GM12874 (cell line): ENCODE data around the gene RRAD.

Experiments used
- TF ChIP-seq, protein P1 (sequence below): IDR thresholded peaks from 2 replicates; pipeline ENCODE4 v1.5.1; 2011; ENCODE audit warnings: low read depth, mild to moderate bottlenecking, control low read depth, low read length, moderate library complexity; ENCODE audit not compliant: insufficient read depth

Gene RRAD, protein sequence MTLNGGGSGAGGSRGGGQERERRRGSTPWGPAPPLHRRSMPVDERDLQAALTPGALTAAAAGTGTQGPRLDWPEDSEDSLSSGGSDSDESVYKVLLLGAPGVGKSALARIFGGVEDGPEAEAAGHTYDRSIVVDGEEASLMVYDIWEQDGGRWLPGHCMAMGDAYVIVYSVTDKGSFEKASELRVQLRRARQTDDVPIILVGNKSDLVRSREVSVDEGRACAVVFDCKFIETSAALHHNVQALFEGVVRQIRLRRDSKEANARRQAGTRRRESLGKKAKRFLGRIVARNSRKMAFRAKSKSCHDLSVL

DNA sequence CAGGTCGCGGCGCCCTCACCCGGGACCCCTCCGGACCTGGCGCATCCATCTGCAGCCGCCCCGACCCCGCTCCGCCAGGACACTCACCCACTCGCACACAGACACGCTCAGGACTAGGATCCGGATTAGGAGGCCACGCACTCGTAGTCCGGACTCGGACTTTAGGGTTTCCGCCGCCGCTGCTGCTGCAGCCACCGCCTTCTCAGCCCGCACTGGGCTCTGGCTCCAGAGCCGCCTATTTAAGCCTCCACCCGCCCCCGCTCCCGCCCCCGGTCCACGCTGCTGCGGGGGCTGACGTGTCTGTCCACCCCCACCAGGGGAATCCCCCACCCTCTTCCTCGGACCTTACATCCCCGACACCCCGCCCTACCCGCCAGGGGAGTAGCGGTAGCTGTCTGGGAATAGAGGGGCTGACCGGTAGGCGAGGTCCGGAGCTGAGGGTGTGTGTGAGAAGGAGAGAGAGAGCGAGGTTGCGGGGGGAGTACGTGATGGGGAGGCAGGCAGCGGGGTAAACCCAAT is at the start of gene RRAD:
Gene RRAD, minus strand, starts transcription at position 214 of the 519 bp plus-strand sequence. CDS start 356 bp downstream, outside the sequence.
- TF ChIP-seq, protein P1, sequence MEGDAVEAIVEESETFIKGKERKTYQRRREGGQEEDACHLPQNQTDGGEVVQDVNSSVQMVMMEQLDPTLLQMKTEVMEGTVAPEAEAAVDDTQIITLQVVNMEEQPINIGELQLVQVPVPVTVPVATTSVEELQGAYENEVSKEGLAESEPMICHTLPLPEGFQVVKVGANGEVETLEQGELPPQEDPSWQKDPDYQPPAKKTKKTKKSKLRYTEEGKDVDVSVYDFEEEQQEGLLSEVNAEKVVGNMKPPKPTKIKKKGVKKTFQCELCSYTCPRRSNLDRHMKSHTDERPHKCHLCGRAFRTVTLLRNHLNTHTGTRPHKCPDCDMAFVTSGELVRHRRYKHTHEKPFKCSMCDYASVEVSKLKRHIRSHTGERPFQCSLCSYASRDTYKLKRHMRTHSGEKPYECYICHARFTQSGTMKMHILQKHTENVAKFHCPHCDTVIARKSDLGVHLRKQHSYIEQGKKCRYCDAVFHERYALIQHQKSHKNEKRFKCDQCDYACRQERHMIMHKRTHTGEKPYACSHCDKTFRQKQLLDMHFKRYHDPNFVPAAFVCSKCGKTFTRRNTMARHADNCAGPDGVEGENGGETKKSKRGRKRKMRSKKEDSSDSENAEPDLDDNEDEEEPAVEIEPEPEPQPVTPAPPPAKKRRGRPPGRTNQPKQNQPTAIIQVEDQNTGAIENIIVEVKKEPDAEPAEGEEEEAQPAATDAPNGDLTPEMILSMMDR, result no peak

DNA sequence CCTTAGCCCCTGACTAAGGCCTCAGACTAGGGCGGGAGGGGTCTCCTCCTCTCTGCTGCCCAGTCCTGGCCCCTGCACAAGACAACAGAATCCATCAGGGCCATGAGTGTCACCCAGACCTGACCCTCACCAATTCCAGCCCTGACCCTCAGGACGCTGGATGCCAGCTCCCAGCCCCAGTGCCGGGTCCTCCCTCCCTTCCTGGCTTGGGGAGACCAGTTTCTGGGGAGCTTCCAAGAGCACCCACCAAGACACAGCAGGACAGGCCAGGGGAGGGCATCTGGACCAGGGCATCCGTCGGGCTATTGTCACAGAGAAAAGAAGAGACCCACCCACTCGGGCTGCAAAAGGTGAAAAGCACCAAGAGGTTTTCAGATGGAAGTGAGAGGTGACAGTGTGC is 48.4 kb upstream of the RRAD start:
- TF ChIP-seq, protein P1, result no peak

DNA sequence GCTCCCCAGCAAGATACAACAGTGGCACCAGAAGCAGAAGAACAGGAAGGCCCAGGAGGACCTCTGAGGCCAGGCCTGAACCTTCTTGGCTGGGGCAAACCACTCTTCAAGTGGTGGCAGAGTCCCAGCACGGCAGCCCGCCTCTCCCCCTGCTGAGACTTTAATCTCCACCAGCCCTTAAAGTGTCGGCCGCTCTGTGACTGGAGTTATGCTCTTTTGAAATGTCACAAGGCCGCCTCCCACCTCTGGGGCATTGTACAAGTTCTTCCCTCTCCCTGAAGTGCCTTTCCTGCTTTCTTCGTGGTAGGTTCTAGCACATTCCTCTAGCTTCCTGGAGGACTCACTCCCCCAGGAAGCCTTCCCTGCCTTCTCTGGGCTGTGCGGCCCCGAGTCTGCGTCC is 47.6 kb upstream of the RRAD start:
- TF ChIP-seq, protein P1, result no peak

DNA sequence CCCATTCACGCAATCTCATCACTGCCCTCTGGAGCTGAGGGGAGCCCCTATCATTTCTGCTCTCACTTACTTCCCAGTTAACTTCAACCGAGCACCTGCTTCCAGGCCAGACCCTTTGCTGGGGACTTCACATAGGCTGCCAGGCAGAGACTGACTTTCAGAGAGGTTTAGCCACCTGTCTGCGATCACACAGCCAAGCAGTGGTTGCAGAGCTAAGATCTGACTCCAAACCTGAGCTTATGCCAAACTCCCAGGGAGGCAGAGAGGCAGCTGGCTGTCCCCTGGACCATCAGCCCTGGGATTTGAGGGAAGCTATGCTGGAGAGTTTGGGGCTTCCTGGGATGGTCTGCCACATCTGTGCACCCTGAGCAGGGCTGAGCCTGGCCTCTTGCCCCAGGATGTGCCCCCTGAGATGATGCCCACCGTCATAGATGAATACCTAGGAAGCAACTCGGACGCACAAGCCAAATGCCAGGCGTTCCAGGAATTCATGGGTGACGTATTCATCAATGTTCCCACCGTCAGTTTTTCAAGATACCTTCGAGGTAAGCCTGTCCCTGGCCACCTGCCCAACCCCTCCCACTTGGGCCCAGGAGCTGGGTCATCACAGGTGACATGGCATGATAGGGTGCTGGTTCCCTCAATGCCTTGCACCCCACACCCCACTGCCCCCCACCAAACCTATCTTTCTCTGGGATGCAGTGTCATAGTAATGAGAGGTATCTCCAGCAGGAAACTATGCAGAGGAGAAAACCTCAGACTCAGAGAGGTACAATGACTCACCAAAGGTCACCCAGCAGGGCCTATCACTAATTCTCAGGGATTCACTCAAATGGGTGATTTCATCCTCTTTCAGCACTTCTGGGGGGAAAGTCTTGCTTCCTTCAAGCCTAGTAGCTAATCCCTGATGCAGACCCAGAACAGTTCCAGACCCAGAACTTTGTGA is 45.7 kb upstream of the RRAD start:
- TF ChIP-seq, protein P1, result no peak

DNA sequence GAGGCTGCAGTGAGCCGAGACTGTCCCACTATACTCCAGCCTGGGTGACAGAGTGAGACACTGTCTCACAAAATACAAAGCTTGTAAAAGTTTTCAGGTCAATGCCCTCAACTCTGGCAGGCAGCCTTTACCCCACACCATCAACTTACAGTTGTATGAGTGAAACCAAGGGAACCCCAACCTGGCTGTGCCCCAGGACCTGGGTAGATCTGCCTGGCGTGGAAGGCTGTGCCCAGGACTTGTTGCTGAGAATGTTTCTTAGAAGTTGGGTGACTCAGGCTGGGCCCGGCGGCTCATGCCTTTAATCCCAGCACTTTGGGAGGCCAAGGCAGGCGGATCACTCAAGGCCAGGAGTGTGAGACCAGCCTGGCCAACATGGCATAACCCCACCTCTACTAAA is 43.5 kb upstream of the RRAD start:
- TF ChIP-seq, protein P1, result no peak

DNA sequence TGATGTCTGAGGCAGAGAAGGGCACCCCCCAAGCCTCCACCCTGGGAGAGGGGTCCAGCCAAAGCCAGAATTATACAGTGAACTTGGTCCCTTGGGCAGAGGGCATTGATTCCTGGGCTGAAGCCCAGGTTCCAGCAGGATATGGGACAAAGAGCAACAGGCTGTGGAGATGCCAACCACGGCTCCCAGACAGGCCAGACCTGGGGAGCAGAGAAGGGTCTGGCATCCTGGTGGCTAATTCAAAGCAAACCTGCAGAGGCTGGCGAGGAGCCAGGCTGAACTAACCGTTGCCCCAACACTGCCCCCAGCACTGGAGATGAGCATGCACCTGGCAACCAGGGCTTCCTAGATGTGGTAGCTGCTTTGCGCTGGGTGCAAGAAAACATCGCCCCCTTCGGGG is 38.7 kb upstream of the RRAD start:
- TF ChIP-seq, protein P1, result no peak

DNA sequence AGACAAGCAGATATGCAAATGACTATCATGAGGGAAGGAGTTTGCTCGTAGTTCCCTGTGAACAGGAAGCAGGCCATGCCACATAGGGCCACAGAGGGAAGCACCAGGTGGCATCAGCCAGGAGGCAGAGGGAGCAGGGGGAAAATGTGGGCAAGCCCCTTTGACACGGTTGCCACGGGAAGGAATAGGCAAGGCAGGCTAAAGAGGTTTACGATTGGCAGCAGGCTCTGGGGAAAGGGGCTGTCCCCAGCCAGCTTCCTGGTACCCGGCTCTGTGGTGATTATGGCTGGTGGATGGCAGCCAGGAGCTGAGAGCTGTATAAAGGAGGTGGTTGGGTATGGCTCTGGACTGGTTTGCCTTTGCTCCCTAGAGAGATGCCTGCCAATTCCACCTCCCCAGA is 36.6 kb upstream of the RRAD start:
- TF ChIP-seq, protein P1, result no peak
